GM12878 (cell line): ENCODE measurements around the gene MFAP1. TPM values are rescaled to one million over a fixed set of nuclear protein-coding genes. Genes with fewer than 3 reads are reported as not detected.
A peak's percentile ranks its signal among the peaks of the same experiment; 100 is the strongest.
"Not testable (repeated sequence)": the region's sequence is repeated elsewhere in the genome, so short reads cannot be mapped to it uniquely, and the experiment has no call there.

ENCODE experiments used
- ATAC-seq: fragments of 200-7000 bp; cut with Tn5 transposase; 3 replicates; pipeline ENCODE4 v1.9.1; 2020; ENCODE audit warnings: mild to moderate bottlenecking, moderate library complexity
- BruUV-seq: library from RNA; stranded (reverse); fragments of 400-500 nt; replicated peaks from 2 replicates; lab custom pipeline; 2021; lab: Mats Ljungman, UMichigan
- CTCF ChIA-PET: fragments of 300-600 bp; sonication (Branson Sonifier 250); formaldehyde crosslinking; extraction: SDS; loops from one replicate; lab custom pipeline; 2021; ENCODE audit warnings: inconsistent platforms; lab: Yijun Ruan, JAX
- POLR2A ChIA-PET: fragments of 350-600 bp; formaldehyde crosslinking; extraction: SDS; loops from one replicate; lab custom pipeline; 2021; ENCODE audit warnings: inconsistent platforms; lab: Charles Lee
- RAD21 ChIA-PET: fragments of 300-600 bp; sonication (Branson Sonifier 250); formaldehyde crosslinking; loops from one replicate; lab custom pipeline; 2023; ENCODE audit warnings: antibody characterized with exemption; ENCODE audit not compliant: unreplicated experiment; lab: Charles Lee
- SMC1A ChIA-PET: fragments of 300-600 bp; sonication (Branson Sonifier 250); formaldehyde crosslinking; loops from one replicate; lab custom pipeline; 2023; ENCODE audit not compliant: unreplicated experiment, uncharacterized antibody; lab: Charles Lee
- DNase-seq: peaks from one replicate; pipeline ENCODE4 v3.0.0-alpha.2; 2011; ENCODE audit warnings: low read depth, low spot score
- FAIRE-seq: peaks from 3 replicates; lab custom pipeline; 2011; peaks lifted over from hg19 to GRCh38; lab: Jason Lieb, UNC
- H2AFZ ChIP-seq: 2 replicates; pipeline ENCODE4 v1.6.0; 2011; ENCODE audit warnings: low read depth, low read length, control low read depth; ENCODE audit not compliant: control insufficient read depth
- H3K27ac ChIP-seq: 2 replicates; pipeline ENCODE4 v1.5.1; 2011; ENCODE audit warnings: control low read depth; ENCODE audit not compliant: control insufficient read depth, insufficient read depth
- H3K27me3 ChIP-seq, 2 experiments: replicated peaks in 1 of 2; 2 replicates each; pipeline versions ENCODE4 v1.6.0 to v1.6.1; 2011; ENCODE audit warnings: low read length in 1 of 2; ENCODE audit not compliant: control insufficient read depth in 2 of 2, insufficient read depth in 2 of 2
- H3K36me3 ChIP-seq, 2 experiments: 2 replicates each; pipeline ENCODE4 v1.5.1; 2011; ENCODE audit warnings: low read length in 1 of 2; ENCODE audit not compliant: control insufficient read depth in 2 of 2, insufficient read depth in 2 of 2
- H3K4me1 ChIP-seq: 2 replicates; pipeline ENCODE4 v1.6.1; 2011; ENCODE audit warnings: mild to moderate bottlenecking, low read length, moderate library complexity, mixed read lengths; ENCODE audit not compliant: control insufficient read depth, insufficient read depth
- H3K4me2 ChIP-seq: 2 replicates; pipeline ENCODE4 v1.6.0; 2011; ENCODE audit warnings: control low read depth; ENCODE audit not compliant: control insufficient read depth, insufficient read depth
- H3K4me3 ChIP-seq: fragments of 200-600 bp; sonication (generic); 2 replicates; pipeline ENCODE4 v1.5.1; 2016
- H3K79me2 ChIP-seq: 2 replicates; pipeline ENCODE4 v1.6.0; 2011; ENCODE audit warnings: low read length; ENCODE audit not compliant: control insufficient read depth, insufficient read depth
- H3K9ac ChIP-seq: 2 replicates; pipeline ENCODE4 v1.8.0; 2011; ENCODE audit warnings: low read length, control low read depth, mixed read lengths; ENCODE audit not compliant: control insufficient read depth, insufficient read depth
- H3K9me3 ChIP-seq: replicated peaks from 3 replicates; pipeline ENCODE4 v1.5.1; 2011; ENCODE audit warnings: mild to moderate bottlenecking, low read length; ENCODE audit not compliant: control insufficient read depth, insufficient read depth
- H4K20me1 ChIP-seq: 2 replicates; pipeline ENCODE4 v1.6.0; 2011; ENCODE audit not compliant: control insufficient read depth, insufficient read depth
- BACH1 ChIP-seq: fragments of 450-650 bp; IDR thresholded peaks from 2 replicates; pipeline ENCODE4 v1.6.1; 2017; ENCODE audit warnings: mild to moderate bottlenecking, borderline replicate concordance
- CEBPB ChIP-seq, 2 experiments: fragments of 150-350 bp in 1 of 2; IDR thresholded peaks; 2 replicates each; pipeline ENCODE4 v1.6.1; 2012 to 2014; ENCODE audit warnings: low read depth in 2 of 2, low read length in 2 of 2, borderline replicate concordance in 1 of 2, inconsistent platforms in 1 of 2
- DPF2 ChIP-seq: fragments of 450-650 bp; IDR thresholded peaks from 2 replicates; pipeline ENCODE4 v1.6.1; 2017; ENCODE audit warnings: mild to moderate bottlenecking
- ETV6 ChIP-seq, 2 experiments: fragments of 450-650 bp in 1 of 2; IDR thresholded peaks in 1 of 2; conservative IDR thresholded peaks in 1 of 2; 2 replicates each; pipeline ENCODE4 v1.6.1; 2014; ENCODE audit warnings: antibody characterized with exemption in 1 of 2, borderline replicate concordance in 1 of 2, low read depth in 1 of 2, mild to moderate bottlenecking in 1 of 2, moderate library complexity in 1 of 2
- GATAD2B ChIP-seq: fragments of 450-650 bp; conservative IDR thresholded peaks from 2 replicates; pipeline ENCODE4 v1.6.1; 2017; ENCODE audit warnings: low read depth, mild to moderate bottlenecking, moderate library complexity
- HDAC2 ChIP-seq: fragments of 200-600 bp; sonication (generic); IDR thresholded peaks from 2 replicates; pipeline ENCODE4 v1.6.1; 2017
- KDM1A ChIP-seq: fragments of 200-600 bp; sonication (generic); IDR thresholded peaks from 2 replicates; pipeline ENCODE4 v1.6.1; 2016; ENCODE audit warnings: borderline replicate concordance
- MAX ChIP-seq: IDR thresholded peaks from 2 replicates; pipeline ENCODE4 v1.6.1; 2012; ENCODE audit warnings: low read depth, low read length, improper control_type of control experiment
- MTA3 ChIP-seq: IDR thresholded peaks from 2 replicates; pipeline ENCODE4 v1.6.1; 2012; ENCODE audit warnings: low read length, inconsistent platforms, borderline replicate concordance
- NR2C2 ChIP-seq: IDR thresholded peaks from 2 replicates; pipeline ENCODE4 v1.6.1; 2011; ENCODE audit warnings: borderline replicate concordance, low read depth; ENCODE audit not compliant: control insufficient read depth, insufficient read length
- RAD21 ChIP-seq: IDR thresholded peaks from 2 replicates; pipeline ENCODE4 v1.6.1; 2011; ENCODE audit warnings: mild to moderate bottlenecking, low read depth, low read length, moderate library complexity; ENCODE audit not compliant: insufficient read depth
- RAD51 ChIP-seq: fragments of 450-650 bp; IDR thresholded peaks from 2 replicates; pipeline ENCODE4 v1.6.1; 2016; ENCODE audit warnings: moderate library complexity, mild to moderate bottlenecking, inconsistent platforms
- SIN3A ChIP-seq: IDR thresholded peaks from 2 replicates; pipeline ENCODE4 v1.6.1; 2012; ENCODE audit warnings: low read depth, low read length, improper control_type of control experiment
- SMC3 ChIP-seq: IDR thresholded peaks from 2 replicates; pipeline ENCODE4 v1.6.1; 2011; ENCODE audit warnings: low read length, improper control_type of control experiment, borderline replicate concordance
- TAF1 ChIP-seq: IDR thresholded peaks from 2 replicates; pipeline ENCODE4 v1.6.1; 2011; ENCODE audit warnings: mild to moderate bottlenecking, low read depth, low read length, borderline replicate concordance
- ZSCAN29 ChIP-seq: fragments of 450-650 bp; IDR thresholded peaks from 2 replicates; pipeline ENCODE4 v1.6.1; 2017; ENCODE audit warnings: mild to moderate bottlenecking, moderate library complexity
- WGBS: methylation state at CpG from one replicate; pipeline ENCODE4 v1.1.6; 2016; ENCODE audit warnings: low lambda C conversion rate; ENCODE audit not compliant: insufficient replicate concordance, insufficient coverage; ENCODE audit errors: missing lambda C conversion rate; 5-methylcytosine and 5-hydroxymethylcytosine counted together
- in situ Hi-C: fragments of 300-500 bp; cut with MboI; formaldehyde crosslinking; loops from 9 replicates; pipeline ENCODE4 v1.14.3; 2018; ENCODE audit warnings: mixed read lengths
- intact Hi-C: fragments of 100-400 bp; cut with micrococcal nuclease; formaldehyde crosslinking; loops from one replicate; pipeline ENCODE4 v1.14.2; 2022; ENCODE audit not compliant: unreplicated experiment
- polyA plus RNA-seq, 11 experiments: library from polyadenylated mRNA; depleted of rRNA in 4 of 11; unstranded in 6 of 11; stranded (reverse) in 5 of 11; fragments of >200 nt; fragmentation: Nextera tagmentation in 4 of 11; fragmentation: Illumina TruSeq in 1 of 11; extraction: Ambion mirVana in 4 of 11; extraction: Trizol in 1 of 11; gene quantifications; 1 replicate in 1 of 11; 2 replicates in 10 of 11; pipeline versions ENCODE4 v1.2.1 to v1.2.3, GENCODE V29; 2011 to 2016; ENCODE audit warnings: inconsistent platforms in 2 of 11, missing spikeins in 2 of 11, low read depth in 1 of 11
- total RNA-seq, 4 experiments: library from RNA; depleted of rRNA in 3 of 4; stranded (reverse); fragments of >200 nt in 3 of 4; fragmentation: Illumina TruSeq in 1 of 4; extraction: Trizol in 1 of 4; gene quantifications; 2 replicates each; pipeline versions ENCODE4 v1.2.1 to v1.2.3, GENCODE V29; 2013 to 2021

Gene MFAP1
- total and polyA plus RNA-seq, 10 of the 15 experiments (the other 5 are each of a cell fraction or from before 2014, with no cell fraction given), result 24.5 to 67.3 (median 47.4) TPM

- H3K9me3 ChIP-seq, H2AFZ ChIP-seq, DNase-seq, in situ Hi-C loops, H3K27me3 ChIP-seq, H3K4me3 ChIP-seq, H4K20me1 ChIP-seq, CTCF ChIA-PET, ATAC-seq, H3K4me1 ChIP-seq, FAIRE-seq, intact Hi-C loops, H3K27ac ChIP-seq, H3K4me2 ChIP-seq, RAD21 ChIA-PET, BruUV-seq, H3K9ac ChIP-seq: not testable (repeated sequence)
- WGBS, result 99% methylated on average over 5 of the region's 5 CpGs
- Histone ChIP-seq H3K36me3 (peaks cover 8 to 26% of the 10 kb centered on the region in 2 experiments), H3K79me2 (peaks cover 18% of the 10 kb centered on the region)
- ChIA-PET POLR2A (interaction anchor here (1.2 kb wide), 1 partner anchor 12 kb away, joined by 3 read pairs; the partner anchor contains the start of gene WDR76), SMC1A (interaction anchor here (1.7 kb wide), 1 partner anchor 43 kb away, joined by 6 read pairs; no protein-coding TSS in a partner anchor)
Measured at GRCh38 chr15:43815064-43815463, 9.4 kb downstream of the MFAP1 start.

- ChIA-PET RAD21 (interaction anchor here (0.8 to 3.3 kb wide), 16 partner anchors 10 to 59 kb away, joined by 3 to 27 read pairs (median 7); partner anchors contain the start of genes ELL3, HYPK, MFAP1 and SERINC4), POLR2A (interaction anchor here (0.6 to 6.1 kb wide), 22 partner anchors 8 to 918 kb away, joined by 3 to 74 read pairs (median 4); partner anchors contain the start of genes ELL3, HYPK, MFAP1 and PDIA3), CTCF (interaction anchor here (0.6 to 3.2 kb wide), 12 partner anchors 9 to 257 kb away, joined by 3 to 19 read pairs (median 6); partner anchors contain the start of genes ELL3, HYPK, MFAP1 and SERINC4), SMC1A (interaction anchor here (0.8 to 2.7 kb wide), 22 partner anchors 9 to 562 kb away, joined by 3 to 35 read pairs (median 6); partner anchors contain the start of genes ELL3, HYPK, MFAP1 and SERF2)
- Histone ChIP-seq H3K9ac (no peak overlapping the region), H3K27ac (peak overlapping the region; percentile 59), H3K4me2 (peak overlapping the region; percentile 61; the same call in 1 of the 2 replicates), H3K27me3 (no peaks in the 10 kb centered on the region), H3K79me2 (no peaks in the 10 kb centered on the region), H2AFZ (no peak overlapping the region), H3K36me3 (peaks cover 10 to 31% of the 10 kb centered on the region in 2 experiments), H4K20me1 (no peaks in the 10 kb centered on the region), H3K4me3 (peak overlapping the region; percentile 19; the same call in 1 of the 2 replicates), H3K4me1 (peaks cover 26% of the 10 kb centered on the region), H3K9me3 (no peaks in the 10 kb centered on the region)
- no TSS peak for BruUV-seq
- intact Hi-C loops, result loop anchor here (2.0 kb wide), 1 partner anchor 32 kb away; the partner anchor contains the start of gene ELL3
- DNase-seq (no peak), FAIRE-seq (peak; percentile 86), ATAC-seq (peak; percentile 94)
- 38% methylated on average over 6 of the region's 6 CpGs for WGBS
- in situ Hi-C loops, result no loop called here
- no peak for TF ChIP-seq SIN3A
- TF ChIP-seq SMC3, result no peak
- no peak for TF ChIP-seq TAF1
- no peak for TF ChIP-seq KDM1A
- no peak for TF ChIP-seq RAD21
- TF ChIP-seq HDAC2, result no peak
- TF ChIP-seq DPF2, result peak; percentile 98
- TF ChIP-seq ZSCAN29, result no peak
- peak; percentile 91 for TF ChIP-seq RAD51
- no peak; the same call in 1 of the 2 replicates for TF ChIP-seq MTA3
- TF ChIP-seq GATAD2B, result no peak; the same call in 1 of the 2 replicates
- no peak for TF ChIP-seq ETV6 (conservative IDR thresholded peaks at IDR 0.05 in 1 of 2, IDR thresholded peaks at IDR 0.05 in 1 of 2; ENCODE audit: borderline replicate concordance in 1 of 2, low read depth in 1 of 2)
- TF ChIP-seq MAX, result no peak
- peak; percentile 95; the same call in 1 of the 2 replicates for TF ChIP-seq BACH1
- TF ChIP-seq NR2C2, result no peak
- TF ChIP-seq CEBPB (IDR thresholded peaks at IDR 0.05; ENCODE audit: borderline replicate concordance in 1 of 2, low read depth in 2 of 2, low read length in 2 of 2), result no peak
Measured at GRCh38 chr15:43808960-43809678, 15.4 kb downstream of the MFAP1 start.
